ENCODE data around the gene LRP1B.

GRCh38 chr2:142065156-142065555 lies 65.7 kb downstream of the LRP1B start:
- TF ChIP-seq CTCF (IDR thresholded peaks at IDR 0.05; ENCODE audit: low read depth, low read length, poor library complexity, severe bottlenecking) (no peak), EZH2phosphoT487 (IDR thresholded peaks at IDR 0.05; ENCODE audit: borderline replicate concordance, low read length) (no peak)
